H1 (cell line): Measurements from ENCODE around the gene EPSTI1.

Source experiments
- CBX5 ChIP-seq: fragments of 300-800, 300-1000 bp; sonication (generic); IDR thresholded peaks from 2 replicates; pipeline ENCODE4 v1.7.1; 2016; ENCODE audit warnings: antibody characterized with exemption, low read length, low read depth
- GTF2F1 ChIP-seq: IDR thresholded peaks from 2 replicates; pipeline ENCODE4 v1.6.1; 2012; ENCODE audit warnings: low read depth, low read length, improper control_type of control experiment, borderline replicate concordance
- HDAC6 ChIP-seq: IDR thresholded peaks from one replicate; pipeline ENCODE4 v1.7.1; 2012; ENCODE audit warnings: low read depth, mild to moderate bottlenecking, inconsistent platforms, low read length, moderate library complexity
- POLR2A ChIP-seq, 2 experiments: IDR thresholded peaks; 1 replicate in 1 of 2; 2 replicates in 1 of 2; pipeline ENCODE4 v1.6.1; 2011; ENCODE audit warnings: low read depth in 2 of 2, low read length in 2 of 2, mild to moderate bottlenecking in 2 of 2; ENCODE audit errors: control extremely low read depth in 1 of 2
- POLR2AphosphoS5 ChIP-seq: IDR thresholded peaks from 2 replicates; pipeline ENCODE4 v1.6.1; 2011; ENCODE audit warnings: low read depth, low read length
- SIN3A ChIP-seq, 2 experiments: IDR thresholded peaks in 1 of 2; conservative IDR thresholded peaks in 1 of 2; 2 replicates each; pipeline ENCODE4 v1.6.1; 2011 to 2012; ENCODE audit warnings: low read length in 2 of 2, improper control_type of control experiment in 1 of 2, low read depth in 1 of 2, mild to moderate bottlenecking in 1 of 2
- SRF ChIP-seq: IDR thresholded peaks from 2 replicates; pipeline ENCODE4 v1.6.1; 2011; ENCODE audit warnings: mild to moderate bottlenecking, low read depth, low read length, moderate library complexity
- ZNF274 ChIP-seq: IDR thresholded peaks from 2 replicates; pipeline ENCODE4 v1.7.0; 2012; ENCODE audit warnings: low read length, borderline replicate concordance; ENCODE audit errors: extremely low read depth
- TF ChIP-seq, protein P1 (sequence below), 3 experiments: IDR thresholded peaks; 1 replicate in 2 of 3; 2 replicates in 1 of 3; pipeline versions ENCODE4 v1.5.1 to v1.6.1; 2011; ENCODE audit warnings: low read length in 3 of 3, mild to moderate bottlenecking in 3 of 3, inconsistent platforms in 2 of 3, low read depth in 1 of 3, moderate library complexity in 1 of 3; ENCODE audit not compliant: insufficient read depth in 1 of 3; ENCODE audit errors: control extremely low read depth in 1 of 3
- TF ChIP-seq, protein P2 (sequence below): IDR thresholded peaks from 2 replicates; pipeline ENCODE4 v1.6.1; 2012; ENCODE audit warnings: low read length, inconsistent platforms

DNA sequence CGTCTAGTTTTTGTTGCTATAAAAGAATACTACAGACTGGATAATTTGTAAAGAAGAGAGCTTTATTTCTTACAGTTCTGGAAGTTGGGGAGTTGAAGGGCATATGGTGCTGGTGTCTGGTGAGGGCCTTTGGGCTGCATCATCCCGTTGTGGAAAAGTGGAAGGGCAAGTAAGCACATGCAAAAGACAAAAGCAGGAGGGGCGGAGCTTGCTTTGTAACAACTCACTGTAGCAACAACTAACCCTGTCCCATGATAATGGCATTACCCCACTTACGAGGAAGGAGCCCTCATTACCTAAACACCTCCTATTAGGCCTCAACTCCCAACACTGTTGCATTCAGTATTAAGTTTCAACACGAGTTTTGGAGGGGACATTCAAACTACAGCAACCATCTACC lies 24.2 kb upstream of the EPSTI1 start:
- TF ChIP-seq, protein P1, sequence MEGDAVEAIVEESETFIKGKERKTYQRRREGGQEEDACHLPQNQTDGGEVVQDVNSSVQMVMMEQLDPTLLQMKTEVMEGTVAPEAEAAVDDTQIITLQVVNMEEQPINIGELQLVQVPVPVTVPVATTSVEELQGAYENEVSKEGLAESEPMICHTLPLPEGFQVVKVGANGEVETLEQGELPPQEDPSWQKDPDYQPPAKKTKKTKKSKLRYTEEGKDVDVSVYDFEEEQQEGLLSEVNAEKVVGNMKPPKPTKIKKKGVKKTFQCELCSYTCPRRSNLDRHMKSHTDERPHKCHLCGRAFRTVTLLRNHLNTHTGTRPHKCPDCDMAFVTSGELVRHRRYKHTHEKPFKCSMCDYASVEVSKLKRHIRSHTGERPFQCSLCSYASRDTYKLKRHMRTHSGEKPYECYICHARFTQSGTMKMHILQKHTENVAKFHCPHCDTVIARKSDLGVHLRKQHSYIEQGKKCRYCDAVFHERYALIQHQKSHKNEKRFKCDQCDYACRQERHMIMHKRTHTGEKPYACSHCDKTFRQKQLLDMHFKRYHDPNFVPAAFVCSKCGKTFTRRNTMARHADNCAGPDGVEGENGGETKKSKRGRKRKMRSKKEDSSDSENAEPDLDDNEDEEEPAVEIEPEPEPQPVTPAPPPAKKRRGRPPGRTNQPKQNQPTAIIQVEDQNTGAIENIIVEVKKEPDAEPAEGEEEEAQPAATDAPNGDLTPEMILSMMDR (IDR thresholded peaks at IDR 0.05; ENCODE audit: control extremely low read depth in 1 of 3, insufficient read depth in 1 of 3, low read depth in 1 of 3, low read length in 3 of 3), result no peak
- TF ChIP-seq GTF2F1 (no peak), ZNF274 (no peak), SRF (no peak), SIN3A (conservative IDR thresholded peaks at IDR 0.05 in 1 of 2, IDR thresholded peaks at IDR 0.05 in 1 of 2; ENCODE audit: low read depth in 1 of 2, low read length in 2 of 2) (no peak), POLR2AphosphoS5 (no peak), CBX5 (no peak), POLR2A (IDR thresholded peaks at IDR 0.05; ENCODE audit: control extremely low read depth in 1 of 2, low read depth in 2 of 2, low read length in 2 of 2) (no peak), HDAC6 (no peak)
- TF ChIP-seq, protein P2, sequence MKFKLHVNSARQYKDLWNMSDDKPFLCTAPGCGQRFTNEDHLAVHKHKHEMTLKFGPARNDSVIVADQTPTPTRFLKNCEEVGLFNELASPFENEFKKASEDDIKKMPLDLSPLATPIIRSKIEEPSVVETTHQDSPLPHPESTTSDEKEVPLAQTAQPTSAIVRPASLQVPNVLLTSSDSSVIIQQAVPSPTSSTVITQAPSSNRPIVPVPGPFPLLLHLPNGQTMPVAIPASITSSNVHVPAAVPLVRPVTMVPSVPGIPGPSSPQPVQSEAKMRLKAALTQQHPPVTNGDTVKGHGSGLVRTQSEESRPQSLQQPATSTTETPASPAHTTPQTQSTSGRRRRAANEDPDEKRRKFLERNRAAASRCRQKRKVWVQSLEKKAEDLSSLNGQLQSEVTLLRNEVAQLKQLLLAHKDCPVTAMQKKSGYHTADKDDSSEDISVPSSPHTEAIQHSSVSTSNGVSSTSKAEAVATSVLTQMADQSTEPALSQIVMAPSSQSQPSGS, result no peak
